Measurements from ENCODE around the gene PTPRR. TPM values are rescaled to one million over a fixed set of nuclear protein-coding genes. Genes with fewer than 3 reads are reported as not detected.

Gene PTPRR
- total and polyA plus RNA-seq, 2 donors from 2014 or later, result 0.50 to 0.86 TPM

DNA sequence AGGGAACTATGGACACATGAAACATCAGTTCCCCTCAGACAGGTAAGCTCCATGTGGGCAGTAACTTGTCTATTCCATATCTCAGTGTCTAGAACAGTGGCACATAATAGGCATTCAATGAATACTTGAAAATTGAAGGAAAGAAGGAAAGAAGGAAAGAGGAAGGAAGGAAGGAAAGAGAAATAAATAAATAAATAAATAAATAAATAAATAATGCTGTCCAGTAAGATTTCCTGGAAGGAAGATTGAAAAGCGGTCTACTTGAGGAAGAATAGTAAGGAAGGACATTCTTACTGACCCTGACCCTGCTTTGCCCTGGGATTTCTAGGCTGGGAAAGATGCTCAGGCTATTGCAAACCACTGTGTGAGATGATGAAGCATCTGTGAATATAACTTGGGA, 91.5 kb downstream of the PTPRR start:
- Histone ChIP-seq H3K4me3 (ENCODE audit: low read length in 3 of 3) (no peak overlapping the region), H3K9ac (ENCODE audit: low read length in 3 of 3) (no peak overlapping the region), H3K36me3 (ENCODE audit: control insufficient read depth in 2 of 3, insufficient read depth in 3 of 3, low read length in 3 of 3) (no peaks in the 10 kb centered on the region), H3K9me3 (ENCODE audit: control insufficient read depth in 2 of 3, insufficient read depth in 1 of 3, low read length in 3 of 3) (no peaks in the 10 kb centered on the region), H3K27ac (ENCODE audit: low read depth in 2 of 2, low read length in 2 of 2) (no peak overlapping the region), H3K4me1 (ENCODE audit: control insufficient read depth in 2 of 3, insufficient read depth in 2 of 3, low read depth in 1 of 3, low read length in 3 of 3) (no peaks in the 10 kb centered on the region), H3K27me3 (ENCODE audit: control insufficient read depth, insufficient read depth, low read length) (no peaks in the 10 kb centered on the region)
- intact Hi-C loops (cut with DNase I), result no loop called here
- FAIRE-seq (no peak), DNase-seq (no peak)
- TF ChIP-seq, protein P1, sequence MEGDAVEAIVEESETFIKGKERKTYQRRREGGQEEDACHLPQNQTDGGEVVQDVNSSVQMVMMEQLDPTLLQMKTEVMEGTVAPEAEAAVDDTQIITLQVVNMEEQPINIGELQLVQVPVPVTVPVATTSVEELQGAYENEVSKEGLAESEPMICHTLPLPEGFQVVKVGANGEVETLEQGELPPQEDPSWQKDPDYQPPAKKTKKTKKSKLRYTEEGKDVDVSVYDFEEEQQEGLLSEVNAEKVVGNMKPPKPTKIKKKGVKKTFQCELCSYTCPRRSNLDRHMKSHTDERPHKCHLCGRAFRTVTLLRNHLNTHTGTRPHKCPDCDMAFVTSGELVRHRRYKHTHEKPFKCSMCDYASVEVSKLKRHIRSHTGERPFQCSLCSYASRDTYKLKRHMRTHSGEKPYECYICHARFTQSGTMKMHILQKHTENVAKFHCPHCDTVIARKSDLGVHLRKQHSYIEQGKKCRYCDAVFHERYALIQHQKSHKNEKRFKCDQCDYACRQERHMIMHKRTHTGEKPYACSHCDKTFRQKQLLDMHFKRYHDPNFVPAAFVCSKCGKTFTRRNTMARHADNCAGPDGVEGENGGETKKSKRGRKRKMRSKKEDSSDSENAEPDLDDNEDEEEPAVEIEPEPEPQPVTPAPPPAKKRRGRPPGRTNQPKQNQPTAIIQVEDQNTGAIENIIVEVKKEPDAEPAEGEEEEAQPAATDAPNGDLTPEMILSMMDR (IDR thresholded peaks at IDR 0.05; ENCODE audit: borderline replicate concordance, extremely low read depth, insufficient read depth), result no peak

DNA sequence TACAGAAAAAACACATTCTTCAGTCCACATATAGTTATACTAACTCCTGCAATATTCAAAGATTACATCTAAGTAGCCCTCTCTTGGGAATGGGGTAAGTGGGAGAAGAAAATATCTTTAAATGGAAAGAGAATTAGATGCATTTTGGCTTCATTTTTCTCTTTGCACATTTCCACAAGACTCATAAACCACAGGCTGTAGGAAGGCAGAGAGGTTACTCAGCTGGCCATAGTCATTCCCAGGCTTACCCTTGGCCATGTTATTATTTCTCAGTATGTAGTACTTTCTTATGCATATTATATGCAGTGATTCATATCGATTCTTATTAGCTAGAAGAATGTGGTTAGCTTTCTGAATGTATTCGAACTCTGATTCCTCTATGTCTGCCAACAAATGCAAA, 92.2 kb downstream of the PTPRR start:
- intact Hi-C loops (cut with DNase I), result no loop called here
- H3K4me1 ChIP-seq (ENCODE audit: control insufficient read depth in 2 of 3, insufficient read depth in 2 of 3, low read depth in 1 of 3, low read length in 3 of 3), result no peaks in the 10 kb centered on the region
- FAIRE-seq, result no peak

DNA sequence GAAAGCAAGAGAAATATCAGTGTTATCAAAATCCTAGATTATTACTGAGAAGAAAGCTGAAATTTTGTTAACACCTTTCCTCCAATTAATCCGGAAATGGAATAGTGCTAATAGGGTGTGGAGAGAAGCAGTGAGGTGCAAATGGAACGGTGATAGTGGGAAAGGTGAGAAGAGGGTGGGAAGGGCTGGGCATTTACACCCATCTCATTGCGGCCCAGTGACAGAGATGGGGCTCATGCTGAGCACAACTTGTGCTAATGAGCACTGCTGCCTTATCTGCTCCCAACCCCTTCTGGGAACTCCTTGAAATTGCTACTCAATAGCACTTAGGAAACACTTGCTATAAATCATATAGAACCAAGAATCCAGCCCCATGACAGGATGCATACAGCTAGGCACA, 94.4 kb downstream of the PTPRR start:
- H3K36me3 ChIP-seq (ENCODE audit: control insufficient read depth in 2 of 3, insufficient read depth in 3 of 3, low read length in 3 of 3), result no peaks in the 10 kb centered on the region
- FAIRE-seq, result no peak
- no peak overlapping the region for H3K27ac ChIP-seq (ENCODE audit: low read depth in 2 of 2, low read length in 2 of 2)
- H3K4me3 ChIP-seq (ENCODE audit: low read length in 3 of 3), result no peak overlapping the region
- DNase-seq, result no peak
- H3K4me1 ChIP-seq (ENCODE audit: control insufficient read depth in 2 of 3, insufficient read depth in 2 of 3, low read depth in 1 of 3, low read length in 3 of 3), result no peaks in the 10 kb centered on the region
- TF ChIP-seq, protein P1 (IDR thresholded peaks at IDR 0.05; ENCODE audit: borderline replicate concordance, extremely low read depth, insufficient read depth), result no peak
- no peak overlapping the region for H3K9ac ChIP-seq (ENCODE audit: low read length in 3 of 3)
- intact Hi-C loops (cut with DNase I), result no loop called here
- no peaks in the 10 kb centered on the region for H3K27me3 ChIP-seq (ENCODE audit: control insufficient read depth, insufficient read depth, low read length)
- H3K9me3 ChIP-seq (ENCODE audit: control insufficient read depth in 2 of 3, insufficient read depth in 1 of 3, low read length in 3 of 3), result no peaks in the 10 kb centered on the region

More for the DNA sequence above, 92.2 kb downstream of the PTPRR start:
- H3K4me3 ChIP-seq (ENCODE audit: low read length in 3 of 3), result no peak overlapping the region
- no peak overlapping the region for H3K9ac ChIP-seq (ENCODE audit: low read length in 3 of 3)
- H3K36me3 ChIP-seq (ENCODE audit: control insufficient read depth in 2 of 3, insufficient read depth in 3 of 3, low read length in 3 of 3), result no peaks in the 10 kb centered on the region
- TF ChIP-seq, protein P1 (IDR thresholded peaks at IDR 0.05; ENCODE audit: borderline replicate concordance, extremely low read depth, insufficient read depth), result no peak
- H3K27me3 ChIP-seq (ENCODE audit: control insufficient read depth, insufficient read depth, low read length), result no peaks in the 10 kb centered on the region
- H3K27ac ChIP-seq (ENCODE audit: low read depth in 2 of 2, low read length in 2 of 2), result no peak overlapping the region
- H3K9me3 ChIP-seq (ENCODE audit: control insufficient read depth in 2 of 3, insufficient read depth in 1 of 3, low read length in 3 of 3), result no peaks in the 10 kb centered on the region
- no peak for DNase-seq

DNA sequence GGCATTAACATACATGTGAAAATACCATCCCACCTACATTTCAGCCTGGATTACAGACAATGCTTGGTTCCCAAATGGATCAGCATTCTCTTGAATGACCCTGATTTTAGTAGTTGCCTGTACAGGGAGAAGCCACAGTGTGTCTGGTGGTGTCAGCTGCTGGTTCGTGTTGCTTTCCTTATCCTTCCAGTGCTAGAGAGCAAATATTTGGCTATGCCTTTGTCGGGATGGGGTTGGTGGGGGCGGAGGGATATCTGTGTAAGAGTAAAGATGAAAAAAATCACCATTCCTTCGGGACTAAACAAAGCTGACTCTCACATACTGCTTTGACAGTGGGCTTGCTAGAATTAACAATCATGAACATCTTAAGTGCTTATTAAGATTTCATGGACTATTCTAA, 96.0 kb downstream of the PTPRR start:
- Histone ChIP-seq H3K36me3 (ENCODE audit: control insufficient read depth in 2 of 3, insufficient read depth in 3 of 3, low read length in 3 of 3) (no peaks in the 10 kb centered on the region), H3K27ac (ENCODE audit: low read depth in 2 of 2, low read length in 2 of 2) (no peak overlapping the region), H3K27me3 (ENCODE audit: control insufficient read depth, insufficient read depth, low read length) (no peaks in the 10 kb centered on the region), H3K9ac (ENCODE audit: low read length in 3 of 3) (no peak overlapping the region), H3K9me3 (ENCODE audit: control insufficient read depth in 2 of 3, insufficient read depth in 1 of 3, low read length in 3 of 3) (no peaks in the 10 kb centered on the region), H3K4me3 (ENCODE audit: low read length in 3 of 3) (no peak overlapping the region), H3K4me1 (ENCODE audit: control insufficient read depth in 2 of 3, insufficient read depth in 2 of 3, low read depth in 1 of 3, low read length in 3 of 3) (no peaks in the 10 kb centered on the region)
- FAIRE-seq (no peak), DNase-seq (no peak)
- TF ChIP-seq, protein P1 (IDR thresholded peaks at IDR 0.05; ENCODE audit: borderline replicate concordance, extremely low read depth, insufficient read depth), result no peak
- intact Hi-C loops (cut with DNase I), result no loop called here

All from kidney (tissue), 14 donors.